Stomach (tissue), 9 donors: Measurements from ENCODE around the gene PPP2R3A. TPM values are rescaled to one million over a fixed set of nuclear protein-coding genes. Genes with fewer than 3 reads are reported as not detected.
"Not testable (repeated sequence)": the region's sequence is repeated elsewhere in the genome, so short reads cannot be mapped to it uniquely, and the experiment has no call there.

Experiments
- DNase-seq, 2 donors: peaks; one replicate each; pipeline versions ENCODE4 v3.0.0 to v3.0.0-alpha.2; 2013 to 2019
- H3K27ac ChIP-seq, 5 donors: fragments of 200-600 bp in 4 of 5; sonication (generic) in 4 of 5; one replicate each; pipeline ENCODE4 v1.5.1; 2013 to 2019; ENCODE audit warnings: mild to moderate bottlenecking in 1 of 5, moderate library complexity in 1 of 5
- H3K27me3 ChIP-seq, 3 donors: fragments of 200-600 bp; sonication (generic); one replicate each; pipeline ENCODE4 v1.5.1; 2017 to 2019; ENCODE audit warnings: mixed run types in 1 of 3
- H3K36me3 ChIP-seq, 4 donors: fragments of 200-600 bp; sonication (generic); 1 replicate in 3 of 4; 2 replicates in 1 of 4; pipeline ENCODE4 v1.5.1; 2016 to 2019
- H3K4me1 ChIP-seq, 4 donors: fragments of 200-600 bp; sonication (generic); one replicate each; pipeline ENCODE4 v1.5.1; 2016 to 2019
- H3K4me3 ChIP-seq, 4 donors: fragments of 200-600 bp; sonication (generic) in 3 of 4; one replicate each; pipeline ENCODE4 v1.5.1; 2016 to 2019; ENCODE audit warnings: mild to moderate bottlenecking in 1 of 4
- H3K9me3 ChIP-seq, 4 donors: fragments of 200-600 bp; sonication (generic); one replicate each; pipeline ENCODE4 v1.5.1; 2016 to 2019
- EP300 ChIP-seq: sonication (generic); formaldehyde crosslinking; IDR thresholded peaks from one replicate; pipeline ENCODE4 v1.6.1; 2017; ENCODE audit warnings: antibody characterized with exemption
- POLR2A ChIP-seq, 4 donors: fragments of 450-650 bp; IDR thresholded peaks; one replicate each; pipeline ENCODE4 v1.6.1; 2016; ENCODE audit warnings: antibody characterized with exemption in 4 of 4, control low read depth in 2 of 4, mild to moderate bottlenecking in 1 of 4, moderate library complexity in 1 of 4
- POLR2AphosphoS5 ChIP-seq, 3 donors: sonication (generic); formaldehyde crosslinking; IDR thresholded peaks; one replicate each; pipeline ENCODE4 v1.6.1; 2016; ENCODE audit warnings: antibody characterized with exemption in 3 of 3
- WGBS, 5 donors: extraction: QIAGEN DNeasy Blood & Tissue Kit in 3 of 5; methylation state at CpG; one replicate each; pipeline versions ENCODE4 v1.1.5 to v1.1.7; 2013 to 2018; 5-methylcytosine and 5-hydroxymethylcytosine counted together
- intact Hi-C: fragments of 100-400 bp; cut with DNase I; formaldehyde crosslinking; loops from one replicate; pipeline ENCODE4 v1.15.1; 2023; ENCODE audit warnings: low total_unique reads
- polyA plus RNA-seq, 3 donors: library from polyadenylated mRNA; stranded (reverse); fragments of 200-250 nt; gene quantifications; one replicate each; pipeline ENCODE4 v1.2.3, GENCODE V29; 2013
- total RNA-seq, 5 donors: library from RNA; depleted of rRNA; stranded (reverse); fragments of >200 nt; gene quantifications; one replicate each; pipeline versions ENCODE4 v1.1.0 to v1.2.3, GENCODE V29; 2014 to 2016
- TF ChIP-seq, protein P1 (sequence below), 7 experiments: fragments of 450-650 bp in 4 of 7; fragments of 200-600 bp in 3 of 7; sonication (generic) in 3 of 7; IDR thresholded peaks; one replicate each; pipeline ENCODE4 v1.5.1; 2016 to 2019; ENCODE audit warnings: antibody characterized with exemption in 7 of 7, control low read depth in 2 of 7, mild to moderate bottlenecking in 1 of 7
- donor health status: healthy with polysubstance abuse.
- donor health status: Bipolar disorder and iron deficiency.
- donor health status: healthy.

The PPP2R3A gene
- total and polyA plus RNA-seq, 8 donors, result 2.8 to 51.8 (median 19.2) TPM

DNA sequence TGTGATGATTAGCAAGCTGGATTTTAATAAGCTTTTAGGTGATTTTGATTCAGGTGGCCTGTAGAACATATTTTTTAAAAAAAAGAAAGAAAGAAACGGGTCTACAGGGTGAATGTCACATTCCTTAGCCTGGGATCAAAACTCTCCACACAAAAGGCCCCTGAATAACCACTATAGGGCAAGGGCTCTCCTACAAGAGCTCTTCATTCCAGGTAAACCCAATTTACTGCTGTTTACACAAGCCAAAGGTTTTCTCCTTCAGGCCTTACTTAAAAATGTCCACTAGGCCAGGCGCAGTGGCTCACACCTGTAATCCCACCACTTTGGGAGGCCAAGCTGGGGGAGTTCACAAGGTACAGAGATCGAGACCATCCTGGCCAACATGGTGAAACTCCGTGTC, 222.3 kb downstream of the PPP2R3A start:
- intact Hi-C loops, result no loop called here
- Histone ChIP-seq H3K4me3 (no peak overlapping the region), H3K27me3 (no peaks in the 10 kb centered on the region), H3K36me3 (no peaks in the 10 kb centered on the region), H3K27ac (no peak overlapping the region), H3K4me1 (peaks cover 62 to 99% (median 82%) of the 10 kb centered on the region in 4 donors), H3K9me3 (no peaks in the 10 kb centered on the region)
- TF ChIP-seq POLR2A (IDR thresholded peaks at IDR 0.05), result no peak
- TF ChIP-seq, protein P1, sequence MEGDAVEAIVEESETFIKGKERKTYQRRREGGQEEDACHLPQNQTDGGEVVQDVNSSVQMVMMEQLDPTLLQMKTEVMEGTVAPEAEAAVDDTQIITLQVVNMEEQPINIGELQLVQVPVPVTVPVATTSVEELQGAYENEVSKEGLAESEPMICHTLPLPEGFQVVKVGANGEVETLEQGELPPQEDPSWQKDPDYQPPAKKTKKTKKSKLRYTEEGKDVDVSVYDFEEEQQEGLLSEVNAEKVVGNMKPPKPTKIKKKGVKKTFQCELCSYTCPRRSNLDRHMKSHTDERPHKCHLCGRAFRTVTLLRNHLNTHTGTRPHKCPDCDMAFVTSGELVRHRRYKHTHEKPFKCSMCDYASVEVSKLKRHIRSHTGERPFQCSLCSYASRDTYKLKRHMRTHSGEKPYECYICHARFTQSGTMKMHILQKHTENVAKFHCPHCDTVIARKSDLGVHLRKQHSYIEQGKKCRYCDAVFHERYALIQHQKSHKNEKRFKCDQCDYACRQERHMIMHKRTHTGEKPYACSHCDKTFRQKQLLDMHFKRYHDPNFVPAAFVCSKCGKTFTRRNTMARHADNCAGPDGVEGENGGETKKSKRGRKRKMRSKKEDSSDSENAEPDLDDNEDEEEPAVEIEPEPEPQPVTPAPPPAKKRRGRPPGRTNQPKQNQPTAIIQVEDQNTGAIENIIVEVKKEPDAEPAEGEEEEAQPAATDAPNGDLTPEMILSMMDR (IDR thresholded peaks at IDR 0.05), result no peak
- TF ChIP-seq POLR2AphosphoS5 (IDR thresholded peaks at IDR 0.05), result no peak
- TF ChIP-seq EP300, result no peak
- 59 to 75% (median 66%) methylated on average over 4 of the region's 4 CpGs for WGBS, 5 donors
- no peak for DNase-seq

DNA sequence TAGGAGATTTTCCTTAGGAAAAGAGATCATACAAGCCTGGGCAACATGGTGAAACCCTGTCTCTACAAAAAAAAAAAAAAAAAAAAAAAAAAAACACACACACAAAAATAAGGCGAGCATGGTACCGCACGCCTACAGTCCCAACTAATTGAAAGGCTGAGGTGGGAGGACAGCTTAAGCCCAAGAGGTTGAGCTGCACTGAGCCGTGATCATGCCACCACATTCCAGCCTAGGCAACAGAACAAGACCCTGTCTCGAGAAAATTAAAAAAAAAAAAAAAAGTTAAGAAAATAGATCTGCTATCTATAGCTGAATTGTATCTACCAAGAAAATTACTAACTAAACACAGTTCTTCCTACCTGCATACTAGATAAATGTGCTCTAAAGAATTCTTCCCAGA, 223.5 kb downstream of the PPP2R3A start:
- Histone ChIP-seq H3K4me3 (no peak overlapping the region), H3K4me1 (peaks cover 62 to 98% (median 77%) of the 10 kb centered on the region in 4 donors), H3K27me3 (no peaks in the 10 kb centered on the region), H3K36me3 (no peaks in the 10 kb centered on the region), H3K9me3 (no peaks in the 10 kb centered on the region), H3K27ac (no peak overlapping the region)
- TF ChIP-seq, protein P1 (IDR thresholded peaks at IDR 0.05), result no peak
- TF ChIP-seq POLR2AphosphoS5 (IDR thresholded peaks at IDR 0.05) (no peak), EP300 (no peak), POLR2A (IDR thresholded peaks at IDR 0.05) (no peak)
- WGBS, 5 donors, result 68 to 85% (median 77%) methylated on average over 5 of the region's 5 CpGs
- intact Hi-C loops, result no loop called here
- DNase-seq, result no peak

DNA sequence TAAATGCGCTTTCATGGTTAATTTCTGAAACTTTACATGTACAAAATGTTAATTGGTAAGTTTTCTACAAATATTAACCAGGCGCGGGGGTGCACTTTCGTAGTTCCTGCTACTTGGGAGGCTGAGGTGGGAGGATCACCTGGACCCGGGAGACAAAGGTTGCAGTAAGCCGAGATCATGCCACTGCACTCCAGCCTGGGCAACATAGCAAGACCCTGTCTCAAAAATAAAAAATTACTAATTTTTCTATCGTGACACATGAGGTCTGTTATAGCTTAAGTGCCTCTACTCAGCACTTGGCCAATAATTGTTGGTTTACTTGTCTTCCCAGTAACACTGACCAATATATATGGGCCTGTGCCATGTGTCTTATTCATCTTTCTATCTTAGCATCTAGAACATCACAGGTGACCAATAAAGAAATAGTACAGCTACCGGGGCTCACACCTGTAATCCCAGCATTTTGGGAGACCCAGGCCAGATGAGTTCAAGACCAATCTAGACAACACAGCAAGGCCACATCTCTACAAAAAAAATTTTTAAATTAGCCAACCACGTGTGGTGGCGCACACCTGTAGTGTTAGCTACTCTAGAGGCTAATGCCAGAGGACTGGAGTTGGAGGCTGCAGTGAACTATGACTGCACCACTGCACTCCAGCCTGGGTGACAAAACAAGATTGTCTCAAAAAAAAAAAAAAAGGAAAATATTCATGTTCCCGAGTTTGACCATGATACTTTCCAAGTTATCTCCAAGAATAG, 224.5 kb downstream of the PPP2R3A start:
- no peaks in the 10 kb centered on the region for H3K27me3 ChIP-seq
- WGBS, 5 donors, result 88 to 94% (median 93%) methylated on average over 11 of the region's 11 CpGs
- TF ChIP-seq POLR2AphosphoS5 (IDR thresholded peaks at IDR 0.05) (no peak), POLR2A (IDR thresholded peaks at IDR 0.05) (no peak), EP300 (no peak)
- TF ChIP-seq, protein P1 (IDR thresholded peaks at IDR 0.05), result no peak

DNA sequence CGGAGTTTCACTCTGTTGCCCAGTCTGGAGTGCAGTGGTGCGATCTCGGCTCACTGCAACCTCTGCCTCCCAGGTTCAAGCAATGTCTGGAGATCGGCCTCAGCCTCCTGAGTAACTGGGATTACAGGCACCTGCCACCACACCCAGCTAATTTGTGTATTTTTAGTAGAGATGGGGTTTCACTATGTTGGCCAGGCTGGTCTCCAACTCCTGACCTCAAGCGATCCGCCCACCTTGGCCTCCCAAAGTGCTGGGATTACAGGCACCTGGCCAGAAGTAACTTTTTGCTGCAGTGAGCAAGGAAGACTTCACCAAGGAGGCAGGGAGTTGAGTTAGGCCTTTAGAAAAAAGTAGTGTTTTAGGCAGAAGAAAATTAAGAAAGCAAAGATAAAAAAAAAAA, 226.7 kb downstream of the PPP2R3A start:
- intact Hi-C loops, H3K36me3 ChIP-seq, DNase-seq, H3K9me3 ChIP-seq, H3K27me3 ChIP-seq: not testable (repeated sequence)
- 13 to 32% (median 19%) methylated on average over 6 of the region's 6 CpGs for WGBS, 5 donors
- peak overlapping the region in 4 of 5 donors; percentile 3 to 100 (median 100) for H3K27ac ChIP-seq
- peak overlapping the region; percentile 22 to 93 (median 84) for H3K4me3 ChIP-seq
- H3K4me1 ChIP-seq, result peaks cover 38 to 70% (median 58%) of the 10 kb centered on the region in 4 donors

More for the DNA sequence above, 224.5 kb downstream of the PPP2R3A start:
- Histone ChIP-seq H3K4me3 (no peak overlapping the region), H3K36me3 (no peaks in the 10 kb centered on the region), H3K4me1 (peaks cover 56 to 88% (median 73%) of the 10 kb centered on the region in 4 donors), H3K27ac (no peak overlapping the region), H3K9me3 (no peaks in the 10 kb centered on the region)
- no peak for DNase-seq
- intact Hi-C loops, result no loop called here

DNA sequence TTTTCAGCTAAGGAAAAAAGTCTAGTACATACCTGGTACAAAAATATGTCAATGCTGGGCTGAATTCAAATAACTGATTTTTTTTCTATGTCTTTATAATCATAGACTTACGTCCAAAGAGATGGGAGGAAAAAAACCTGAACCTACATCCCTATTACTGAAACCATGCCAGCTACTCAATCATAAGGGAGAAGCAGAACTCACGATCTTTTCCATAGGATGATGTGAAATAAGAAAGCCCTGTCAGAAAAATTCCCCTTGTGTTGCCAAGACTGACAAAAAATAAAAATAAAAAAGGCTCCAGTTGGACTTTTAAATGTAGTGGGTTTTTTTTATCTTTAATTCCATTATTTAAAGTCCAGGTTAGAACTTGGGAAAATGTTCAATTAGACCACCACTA, 227.3 kb downstream of the PPP2R3A start:
- H3K27ac ChIP-seq, result peak overlapping the region in 4 of 5 donors; percentile 3 to 100 (median 100)
- no peaks in the 10 kb centered on the region for H3K36me3 ChIP-seq
- 1 to 3% (median 2%) methylated on average over 2 of the region's 2 CpGs for WGBS, 5 donors
- H3K4me1 ChIP-seq, result peaks cover 38 to 70% (median 55%) of the 10 kb centered on the region in 4 donors
- no peaks in the 10 kb centered on the region for H3K9me3 ChIP-seq
- H3K27me3 ChIP-seq, result no peaks in the 10 kb centered on the region
- peak in 1 of 2 donors; percentile 23 for DNase-seq
- H3K4me3 ChIP-seq, result peak overlapping the region; percentile 73 to 93 (median 84)
- intact Hi-C loops, result no loop called here
- TF ChIP-seq, protein P1 (IDR thresholded peaks at IDR 0.05), result no peak
- no peak for TF ChIP-seq EP300
- no peak for TF ChIP-seq POLR2A (IDR thresholded peaks at IDR 0.05)
